Naive thymus-derived CD8-positive, alpha-beta T cell (primary cell): ENCODE measurements around the gene DIP2A. TPM values are rescaled to one million over a fixed set of nuclear protein-coding genes. Genes with fewer than 3 reads are reported as not detected.
A peak's percentile ranks its signal among the peaks of the same experiment; 100 is the strongest.

Experiments
- ATAC-seq, 2 donors: fragments of 150-1000 bp; cut with Tn5 transposase in 1 of 2; sonication (Bioruptor Pico), chemical (Tn5 transposase) in 1 of 2; 1 replicate in 1 of 2; 2 replicates in 1 of 2; pipeline ENCODE4 v1.10.0; 2021; ENCODE audit warnings: mild to moderate bottlenecking in 2 of 2, moderate library complexity in 2 of 2
- POLR2A ChIA-PET: fragments of 350-600 bp; sonication (Branson Sonifier 250); formaldehyde crosslinking; loops from one replicate; lab custom pipeline; 2021; ENCODE audit warnings: antibody characterized with exemption; lab: Charles Lee
- DNase-seq, 10 donors: peaks; one replicate each; pipeline versions ENCODE4 v3.0.0 to v3.0.0-alpha.2; 2020 to 2022
- H3K27ac Mint-ChIP-seq, 10 donors: one replicate each; pipeline ENCODE4 v1.8.0; 2020 to 2022; ENCODE audit warnings: mild to moderate bottlenecking in 10 of 10, mixed read lengths in 10 of 10, moderate library complexity in 4 of 10, inconsistent platforms in 1 of 10
- H3K27me3 Mint-ChIP-seq, 5 donors: one replicate each; pipeline ENCODE4 v1.8.0; 2021 to 2022; ENCODE audit warnings: mixed read lengths in 5 of 5
- H3K36me3 Mint-ChIP-seq, 3 donors: one replicate each; pipeline ENCODE4 v1.8.0; 2020 to 2022; ENCODE audit warnings: mixed read lengths in 3 of 3, mild to moderate bottlenecking in 2 of 3, inconsistent platforms in 1 of 3
- H3K4me1 Mint-ChIP-seq, 4 donors: one replicate each; pipeline ENCODE4 v1.8.0; 2021 to 2022; ENCODE audit warnings: mixed read lengths in 4 of 4
- H3K4me3 Mint-ChIP-seq, 10 donors: one replicate each; pipeline ENCODE4 v1.8.0; 2020 to 2022; ENCODE audit warnings: mild to moderate bottlenecking in 10 of 10, mixed read lengths in 10 of 10, moderate library complexity in 6 of 10, inconsistent platforms in 1 of 10
- H3K9me3 Mint-ChIP-seq, 9 donors: one replicate each; pipeline ENCODE4 v1.8.0; 2020 to 2022; ENCODE audit warnings: mixed read lengths in 9 of 9, mild to moderate bottlenecking in 3 of 9, inconsistent platforms in 1 of 9, moderate library complexity in 1 of 9
- polyA plus RNA-seq, 3 donors: library from polyadenylated mRNA; unstranded; fragments of 300-500 nt; fragmentation: Illumina TruSeq; gene quantifications; one replicate each; pipeline ENCODE4 v1.2.3, GENCODE V29; 2021
- total RNA-seq, 8 experiments: library from RNA in 2 of 8; stranded (reverse) in 2 of 8; gene quantifications; one replicate each; pipeline ENCODE4 v1.2.3 and lab custom pipeline; 2021 to 2026

Gene DIP2A
- total and polyA plus RNA-seq, 5 experiments from 2014 or later: 26.8 to 163 (median 33.6) TPM

DNA sequence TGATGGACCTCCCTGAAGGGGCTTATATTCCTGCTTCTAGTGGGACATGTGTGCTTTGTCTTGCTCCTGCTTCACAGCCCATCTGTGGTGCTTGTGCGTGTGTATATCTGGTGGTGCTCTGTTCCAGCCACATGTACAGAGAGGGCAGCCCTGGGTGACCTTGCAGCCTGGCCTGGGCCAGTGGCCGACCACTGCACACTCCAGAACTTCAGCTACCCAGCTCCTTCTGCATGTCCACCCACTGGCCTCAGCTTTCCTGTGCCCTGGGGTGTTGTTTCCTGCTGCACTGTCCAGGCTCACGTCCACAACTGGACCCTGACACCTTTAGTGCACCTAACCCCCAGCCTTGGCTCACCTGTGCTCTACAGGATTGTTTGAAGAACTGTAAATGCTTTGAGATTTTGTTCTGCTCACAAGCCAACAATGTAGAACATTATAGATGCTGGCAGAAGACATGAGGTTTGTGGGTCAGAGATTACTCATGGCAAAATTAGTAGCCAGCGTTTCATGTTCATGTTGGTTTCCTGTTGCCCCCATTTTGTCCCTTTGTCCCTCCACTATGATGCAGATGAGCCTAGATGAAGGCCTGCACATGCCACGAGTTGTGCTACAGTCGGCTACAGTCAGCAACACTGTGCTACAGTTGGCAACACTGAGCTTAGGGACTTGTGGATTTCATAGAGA is 151.5 kb downstream of the DIP2A start:
- Mint-ChIP-seq H3K27ac (peak overlapping the region in 1 of 10 donors; percentile 54), H3K9me3 (peaks cover 0 to 27% (median 12%) of the 10 kb centered on the region in 9 donors), H3K36me3 (peaks cover 0 to 7% (median 0%) of the 10 kb centered on the region in 3 donors), H3K27me3 (no peaks in the 10 kb centered on the region), H3K4me1 (peaks cover 22 to 64% (median 46%) of the 10 kb centered on the region in 4 donors), H3K4me3 (no peak overlapping the region)
- POLR2A ChIA-PET: interaction anchor here (1.5 to 6.1 kb wide), 3 partner anchors 10 to 25 kb away, joined by 6 to 79 read pairs (median 7); partner anchors contain the start of gene PRMT2
- DNase-seq (no peak), ATAC-seq (no peak)

DNA sequence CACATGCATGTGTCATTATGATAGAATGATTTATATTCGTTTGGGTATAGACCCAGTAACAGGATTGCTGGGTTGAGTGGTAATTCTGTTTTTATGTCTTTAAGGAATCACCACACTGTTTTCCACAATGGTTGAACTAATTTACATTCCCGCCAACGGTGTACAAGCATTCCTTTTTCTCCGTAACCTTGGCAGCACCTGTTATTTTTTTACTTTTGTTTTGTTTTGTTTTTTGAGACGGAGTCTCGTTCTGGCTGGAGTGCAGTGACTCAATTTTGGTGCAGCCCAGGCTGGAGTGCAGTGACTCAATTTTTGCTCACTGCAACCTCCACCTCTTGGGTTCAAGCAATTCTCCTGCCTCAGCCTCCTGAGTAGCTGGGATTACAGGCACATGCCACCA is 154.7 kb downstream of the DIP2A start:
- POLR2A ChIA-PET: no interaction called here
- no peak overlapping the region for H3K27ac Mint-ChIP-seq
- no peak for ATAC-seq
- H3K4me3 Mint-ChIP-seq: no peak overlapping the region
- H3K27me3 Mint-ChIP-seq: no peaks in the 10 kb centered on the region
- peaks cover 0 to 27% (median 12%) of the 10 kb centered on the region in 9 donors for H3K9me3 Mint-ChIP-seq
- no peak for DNase-seq
- peaks cover 20 to 53% (median 36%) of the 10 kb centered on the region in 4 donors for H3K4me1 Mint-ChIP-seq
- peaks cover 0 to 7% (median 0%) of the 10 kb centered on the region in 3 donors for H3K36me3 Mint-ChIP-seq

DNA sequence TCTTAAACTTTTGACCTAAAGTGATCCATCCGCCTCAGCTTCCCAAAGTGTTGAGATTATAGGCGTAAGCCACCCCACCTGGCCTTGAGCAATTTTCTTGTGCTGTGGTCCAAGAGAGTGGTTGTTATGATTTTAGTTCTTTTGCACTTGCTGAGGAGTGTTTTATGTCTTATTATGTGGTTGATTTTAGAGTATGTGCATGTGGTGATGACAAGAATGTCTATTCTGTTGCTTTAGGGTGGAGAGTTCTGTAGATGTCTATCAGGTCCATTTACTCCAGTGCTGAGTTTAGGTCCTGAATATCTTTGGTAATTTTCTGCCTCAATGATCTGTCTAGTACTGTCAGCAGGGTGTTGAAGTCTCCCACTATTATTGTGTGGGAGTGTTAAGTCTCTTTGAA is 157.4 kb downstream of the DIP2A start:
- ATAC-seq (peak in 1 of 2 donors; percentile 22), DNase-seq (no peak)
- Mint-ChIP-seq H3K4me3 (peak overlapping the region in 5 of 10 donors; percentile 0 to 29 (median 8)), H3K36me3 (peaks cover 0 to 3% (median 0%) of the 10 kb centered on the region in 3 donors), H3K4me1 (peaks cover 36 to 62% (median 44%) of the 10 kb centered on the region in 4 donors), H3K27ac (peak overlapping the region in 7 of 10 donors; percentile 6 to 72 (median 58)), H3K27me3 (no peaks in the 10 kb centered on the region), H3K9me3 (peaks cover 0 to 17% (median 5%) of the 10 kb centered on the region in 9 donors)
- POLR2A ChIA-PET: interaction anchor here (0.7 to 2.0 kb wide), 4 partner anchors 10 to 54 kb away, joined by 3 to 6 read pairs (median 3); partner anchors contain the start of gene PRMT2

DNA sequence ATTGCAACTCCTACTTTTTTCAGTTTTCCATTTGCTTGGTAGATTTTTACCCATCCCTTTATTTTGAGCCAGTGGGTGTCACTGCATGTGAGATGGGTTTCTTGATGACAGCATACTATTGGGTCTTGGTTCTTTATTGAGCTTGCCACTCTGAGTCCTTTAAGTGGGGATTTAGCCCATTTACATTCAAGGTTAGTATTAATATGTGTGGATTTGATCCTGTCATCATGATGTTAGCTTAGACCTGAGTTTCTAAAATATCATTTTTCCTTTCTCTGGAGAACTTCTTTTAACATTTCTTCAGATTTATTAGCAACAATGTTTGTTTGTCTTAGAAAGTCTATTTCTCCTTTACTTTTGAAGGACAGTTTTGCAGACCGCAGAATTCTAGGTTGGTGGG is 158.0 kb downstream of the DIP2A start:
- DNase-seq (no peak), ATAC-seq (no peak)
- Mint-ChIP-seq H3K27me3 (no peaks in the 10 kb centered on the region), H3K4me3 (peak overlapping the region in 1 of 10 donors; percentile 13), H3K9me3 (peaks cover 0 to 16% (median 3%) of the 10 kb centered on the region in 9 donors), H3K4me1 (peaks cover 40 to 68% (median 50%) of the 10 kb centered on the region in 4 donors), H3K27ac (peak overlapping the region in 2 of 10 donors; percentile 20 to 68), H3K36me3 (peaks cover 0 to 3% (median 0%) of the 10 kb centered on the region in 3 donors)
- POLR2A ChIA-PET: interaction anchor here (0.7 to 1.0 kb wide), 2 partner anchors 10 to 19 kb away, joined by 3 read pairs; partner anchors contain the start of gene PRMT2

DNA sequence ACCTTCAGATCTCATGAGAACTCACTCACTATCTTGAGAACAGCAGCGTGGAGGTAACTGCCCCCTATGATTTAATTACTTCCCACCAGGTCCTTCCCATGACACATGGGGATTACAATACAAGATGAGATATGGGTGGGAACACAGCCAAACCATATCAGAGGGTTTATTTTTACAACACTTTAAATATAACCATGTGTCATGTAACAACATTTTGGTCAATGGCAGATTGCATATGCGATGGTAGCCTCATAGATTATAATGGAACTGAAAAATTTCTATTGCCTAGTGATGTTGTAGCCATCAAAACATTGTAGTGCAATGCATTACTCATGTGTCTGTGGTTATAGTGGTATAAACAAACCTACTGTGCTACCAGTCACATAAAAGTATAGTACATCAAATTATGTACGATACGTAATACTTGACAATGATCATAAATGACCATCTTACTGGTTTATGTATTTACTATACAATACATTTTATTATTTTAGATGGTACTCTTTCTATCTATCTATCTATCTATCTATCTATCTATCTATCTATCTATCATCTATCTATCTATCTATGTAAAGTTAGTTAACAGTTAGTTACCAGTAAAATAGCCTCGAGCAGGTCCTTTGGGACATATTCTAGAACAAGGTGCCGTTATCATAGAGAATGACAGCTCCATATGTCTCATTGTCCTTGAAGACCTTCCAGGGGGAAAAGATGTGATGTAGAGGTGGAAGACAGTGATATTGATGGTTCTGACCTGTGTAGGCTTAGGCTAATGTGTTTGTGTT is 158.8 kb downstream of the DIP2A start:
- peak overlapping the region in 3 of 10 donors; percentile 7 to 30 (median 20) for H3K27ac Mint-ChIP-seq
- peaks cover 0 to 3% (median 0%) of the 10 kb centered on the region in 3 donors for H3K36me3 Mint-ChIP-seq
- no peak overlapping the region for H3K4me3 Mint-ChIP-seq
- peaks cover 0 to 8% (median 0%) of the 10 kb centered on the region in 9 donors for H3K9me3 Mint-ChIP-seq
- DNase-seq: no peak
- ATAC-seq: peak in 1 of 2 donors; percentile 7
- POLR2A ChIA-PET: interaction anchor here (0.9 to 10.8 kb wide), 7 partner anchors 9 to 65 kb away, joined by 3 to 265 read pairs (median 55); partner anchors contain the start of genes PRMT2 and S100B
- no peaks in the 10 kb centered on the region for H3K27me3 Mint-ChIP-seq
- H3K4me1 Mint-ChIP-seq: peaks cover 41 to 76% (median 58%) of the 10 kb centered on the region in 4 donors

DNA sequence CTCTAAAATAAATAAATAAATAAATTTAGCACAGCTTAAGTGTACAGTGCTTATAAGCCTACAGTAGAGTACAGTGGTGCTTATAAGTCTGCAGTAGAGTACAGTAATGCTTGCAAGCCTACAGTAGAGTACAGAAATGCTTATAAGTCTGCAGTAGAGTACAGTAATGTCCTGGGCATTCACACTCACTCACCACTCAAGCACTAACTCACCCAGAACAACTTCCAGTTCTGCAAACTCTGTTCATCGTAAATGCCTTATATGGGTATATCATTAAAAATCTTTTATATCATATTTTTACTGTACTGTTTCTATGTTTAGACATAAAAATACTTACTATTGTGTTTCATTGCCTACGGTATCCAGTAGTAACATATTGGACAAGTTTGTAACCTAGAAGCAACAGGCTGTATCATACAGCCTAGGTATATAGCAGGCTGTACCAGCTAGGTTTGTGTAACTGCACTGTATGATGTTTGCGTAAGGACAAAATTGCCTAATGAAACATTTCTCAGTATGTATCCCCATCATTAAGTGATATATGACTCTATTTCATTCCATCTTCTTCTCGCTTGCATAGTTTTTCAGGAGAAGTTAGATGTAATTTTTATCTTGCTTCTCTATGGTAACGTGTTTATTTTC is 160.2 kb downstream of the DIP2A start:
- peak overlapping the region in 7 of 10 donors; percentile 24 to 97 (median 50) for H3K27ac Mint-ChIP-seq
- no peaks in the 10 kb centered on the region for H3K36me3 Mint-ChIP-seq
- POLR2A ChIA-PET: interaction anchor here (0.7 to 10.8 kb wide), 8 partner anchors 8 to 67 kb away, joined by 3 to 265 read pairs (median 30); partner anchors contain the start of genes PRMT2 and S100B
- DNase-seq: no peak
- no peak for ATAC-seq
- H3K4me3 Mint-ChIP-seq: peak overlapping the region in 2 of 10 donors; percentile 6 to 10
- H3K9me3 Mint-ChIP-seq: peaks cover 0 to 4% (median 0%) of the 10 kb centered on the region in 9 donors
- peaks cover 39 to 84% (median 68%) of the 10 kb centered on the region in 4 donors for H3K4me1 Mint-ChIP-seq
- H3K27me3 Mint-ChIP-seq: no peaks in the 10 kb centered on the region

Other genes with a start within 250 kb of the DIP2A start
- 10 to 100 TPM; 43.6 to 47.6 TPM for gene LSS, start 230.1 kb upstream of the DIP2A start, total RNA-seq
- gene LSS, start 230.1 kb upstream of the DIP2A start, polyA plus RNA-seq: 10 to 100 TPM; 12.3 to 14.6 (median 14.3) TPM
- 100 to 1,000 TPM; 186 to 187 TPM for gene MCM3AP, start 173.3 kb upstream of the DIP2A start, total RNA-seq
- gene MCM3AP, start 173.3 kb upstream of the DIP2A start, polyA plus RNA-seq: 10 to 100 TPM; 40.5 to 61.0 (median 41.5) TPM
- gene YBEY, start 172.5 kb upstream of the DIP2A start, total RNA-seq: 10 to 100 TPM; 14.8 to 15.6 TPM
- 10 to 100 TPM; 14.2 to 22.2 (median 14.7) TPM for gene YBEY, start 172.5 kb upstream of the DIP2A start, polyA plus RNA-seq
- 1 to 10 TPM; 6.4 to 7.3 TPM for gene C21orf58, start 135.0 kb upstream of the DIP2A start, total RNA-seq
- 1 to 10 TPM in 1 of 3 donors, under 1 TPM in 2; 0.44 to 1.2 (median 0.51) TPM for gene C21orf58, start 135.0 kb upstream of the DIP2A start, polyA plus RNA-seq
- 10 to 100 TPM; 80.0 to 86.2 TPM for gene PCNT, start 134.7 kb upstream of the DIP2A start, total RNA-seq
- 10 to 100 TPM; 17.2 to 37.4 (median 19.9) TPM for gene PCNT, start 134.7 kb upstream of the DIP2A start, polyA plus RNA-seq
- 10 to 100 TPM; 73.4 to 73.5 TPM for gene S100B, start 146.2 kb downstream of the DIP2A start, total RNA-seq
- 100 to 1,000 TPM in 2 of 3 donors, 10 to 100 TPM in 1; 92.4 to 271 (median 227) TPM for gene S100B, start 146.2 kb downstream of the DIP2A start, polyA plus RNA-seq
- 100 to 1,000 TPM; 369 to 376 TPM for gene PRMT2, start 176.8 kb downstream of the DIP2A start, total RNA-seq
- 100 to 1,000 TPM; 358 to 485 (median 396) TPM for gene PRMT2, start 176.8 kb downstream of the DIP2A start, polyA plus RNA-seq